Astrocyte of the spinal cord (primary cell): ENCODE data around the gene EMC8.
A peak's percentile ranks its signal among the peaks of the same experiment; 100 is the strongest.

ENCODE experiments used
- DNase-seq: peaks from one replicate; pipeline ENCODE4 v3.0.0; 2011; ENCODE audit warnings: low read depth, low spot score
- H3K4me3 ChIP-seq: 2 replicates; pipeline ENCODE4 v1.5.1; 2011; ENCODE audit warnings: low read depth, mild to moderate bottlenecking, low read length, moderate library complexity
- CTCF ChIP-seq: IDR thresholded peaks from 2 replicates; pipeline ENCODE4 v1.5.1; 2012; ENCODE audit warnings: low read depth, mild to moderate bottlenecking, low read length, inconsistent platforms
- in situ Hi-C: cut with HindIII; loops from 2 replicates; pipeline ENCODE4 v1.10.0; 2017; ENCODE audit warnings: low sequenced_read_pairs

Gene EMC8

DNA sequence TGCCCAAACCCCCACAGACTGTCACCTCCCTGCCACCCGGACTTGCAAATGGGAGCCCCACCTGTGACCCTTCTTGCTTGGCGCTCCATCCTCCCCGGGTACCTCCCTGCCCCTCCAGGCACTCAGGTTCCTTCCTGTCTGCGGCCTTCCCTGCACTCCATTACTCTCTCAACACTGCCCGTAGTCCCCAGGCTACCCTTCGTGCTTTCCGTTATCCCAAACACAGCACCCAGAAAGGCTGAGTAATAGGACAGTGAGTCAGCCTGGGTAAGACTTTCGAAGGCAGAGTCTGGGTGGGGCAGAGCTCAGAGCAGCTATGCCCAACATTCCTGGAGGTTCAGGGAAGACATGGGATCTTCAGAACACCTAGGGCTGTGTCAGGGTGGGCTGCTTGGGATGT lies 31.8 kb downstream of the EMC8 start:
- TF ChIP-seq CTCF, result no peak
- H3K4me3 ChIP-seq, result no peak overlapping the region
- peak; percentile 79 for DNase-seq
- in situ Hi-C loops, result no loop called here

GRCh38 chr16:85765767-85766166 lies 33.6 kb downstream of the EMC8 start:
- TF ChIP-seq CTCF, result no peak
- no peak overlapping the region for H3K4me3 ChIP-seq
- in situ Hi-C loops, result no loop called here
- DNase-seq, result no peak

DNA sequence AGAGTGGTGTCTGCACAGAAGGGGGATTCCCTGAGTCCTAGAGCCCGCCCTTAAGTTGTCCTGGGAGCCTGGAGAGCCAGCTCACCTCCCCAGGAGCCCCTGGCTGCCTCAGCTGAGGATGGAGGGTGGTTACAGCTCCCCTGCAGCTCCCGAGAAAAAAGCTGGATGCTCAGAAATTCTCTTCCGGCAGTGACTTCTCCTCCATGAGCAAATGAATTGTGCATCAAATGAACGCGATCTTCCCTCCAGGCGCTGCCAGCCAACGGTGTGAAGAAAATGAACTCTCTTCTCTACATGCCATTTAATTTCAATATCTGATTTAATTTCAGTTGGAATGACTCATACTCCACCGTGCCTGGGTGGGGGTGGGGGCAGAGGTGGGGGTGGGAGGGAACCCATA lies 34.1 kb downstream of the EMC8 start:
- TF ChIP-seq CTCF, result no peak
- no peak overlapping the region for H3K4me3 ChIP-seq
- DNase-seq, result no peak
- in situ Hi-C loops, result no loop called here

DNA sequence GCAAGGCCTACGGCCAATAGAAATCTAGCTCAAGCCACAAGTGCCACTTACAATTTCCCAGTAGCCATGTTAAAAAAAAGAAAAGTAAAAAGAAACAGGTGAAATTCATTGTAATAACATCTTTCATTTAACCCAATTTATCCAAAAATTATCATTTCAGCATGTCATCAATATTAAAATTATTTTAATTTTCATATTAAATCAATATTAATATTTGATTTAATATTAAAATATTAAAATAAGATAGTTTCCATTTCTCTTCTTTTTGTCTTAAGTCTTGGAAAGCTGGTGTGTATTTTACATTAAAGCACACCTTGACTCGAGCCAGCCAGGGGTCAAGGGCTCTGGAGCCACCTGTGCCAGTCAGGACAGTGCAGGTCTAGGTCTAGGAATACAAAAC lies 35.7 kb downstream of the EMC8 start:
- no peak for TF ChIP-seq CTCF
- DNase-seq, result no peak
- no peak overlapping the region for H3K4me3 ChIP-seq
- in situ Hi-C loops, result no loop called here

GRCh38 chr16:85762970-85763369 lies 36.4 kb downstream of the EMC8 start:
- H3K4me3 ChIP-seq, result no peak overlapping the region
- no peak for TF ChIP-seq CTCF
- DNase-seq, result no peak
- in situ Hi-C loops, result no loop called here

- no peak overlapping the region for H3K4me3 ChIP-seq
- TF ChIP-seq CTCF, result no peak
- in situ Hi-C loops, result no loop called here
- DNase-seq, result no peak
Observed at GRCh38 chr16:85761861-85762260, 37.5 kb downstream of the EMC8 start.
